AG20443 (cell line): ENCODE data around the gene MCF2L2.
"Not testable (repeated sequence)": the region's sequence is repeated elsewhere in the genome, so short reads cannot be mapped to it uniquely, and the experiment has no call there.

Experiments
- DNase-seq: peaks from one replicate; pipeline ENCODE4 v3.0.0; 2012; ENCODE audit warnings: low spot score, mixed read lengths

The MCF2L2 gene

GRCh38 chr3:183444748-183445147, 16.3 kb upstream of the MCF2L2 start:
- no peak for DNase-seq

GRCh38 chr3:183443395-183444385, 15.3 kb upstream of the MCF2L2 start:
- DNase-seq = no peak

- no peak for DNase-seq
Observed at GRCh38 chr3:183442994-183443393, 14.6 kb upstream of the MCF2L2 start.

GRCh38 chr3:183440521-183440920, 12.1 kb upstream of the MCF2L2 start:
- not testable (repeated sequence) for DNase-seq

- no peak for DNase-seq
Observed at GRCh38 chr3:183439515-183439914, 11.1 kb upstream of the MCF2L2 start.

- DNase-seq = no peak
Observed at GRCh38 chr3:183438735-183439134, 10.3 kb upstream of the MCF2L2 start.

GRCh38 chr3:183437666-183438564, 9.5 kb upstream of the MCF2L2 start:
- DNase-seq = no peak

GRCh38 chr3:183437061-183437460, 8.6 kb upstream of the MCF2L2 start:
- no peak for DNase-seq

- no peak for DNase-seq
Observed at GRCh38 chr3:183435661-183436060, 7.2 kb upstream of the MCF2L2 start.

- DNase-seq = no peak
Observed at GRCh38 chr3:183434992-183435391, 6.6 kb upstream of the MCF2L2 start.

- DNase-seq = no peak
Observed at GRCh38 chr3:183434503-183434902, 6.1 kb upstream of the MCF2L2 start.

GRCh38 chr3:183430325-183430957, 2.0 kb upstream of the MCF2L2 start:
- DNase-seq = no peak

- DNase-seq = peak; percentile 77
Observed at GRCh38 chr3:183427876-183428446, 458 bp downstream of the MCF2L2 start.

- DNase-seq = no peak
Observed at GRCh38 chr3:183427196-183427875, 1.1 kb downstream of the MCF2L2 start.

GRCh38 chr3:183418807-183419206, 9.6 kb downstream of the MCF2L2 start:
- DNase-seq = not testable (repeated sequence)

GRCh38 chr3:183411216-183411922, 17.1 kb downstream of the MCF2L2 start:
- DNase-seq = no peak

GRCh38 chr3:183410759-183411158, 17.7 kb downstream of the MCF2L2 start:
- no peak for DNase-seq

GRCh38 chr3:183410280-183410679, 18.1 kb downstream of the MCF2L2 start:
- DNase-seq = no peak

GRCh38 chr3:183409219-183409618, 19.2 kb downstream of the MCF2L2 start:
- DNase-seq = no peak

GRCh38 chr3:183401678-183402077, 26.7 kb downstream of the MCF2L2 start:
- no peak for DNase-seq

GRCh38 chr3:183400352-183400751, 28.1 kb downstream of the MCF2L2 start:
- DNase-seq = no peak
